Uterus (tissue), 4 donors: ENCODE measurements around the gene FAM120AOS. TPM values are rescaled to one million over a fixed set of nuclear protein-coding genes. Genes with fewer than 3 reads are reported as not detected.

Experiments used
- DNase-seq, 2 donors: peaks; one replicate each; pipeline ENCODE4 v3.0.0-alpha.2; 2019 to 2020
- H3K27ac ChIP-seq, 2 donors: fragments of 200-600 bp; sonication (generic); 1 replicate in 1 of 2; 2 replicates in 1 of 2; pipeline ENCODE4 v1.5.1; 2016 to 2018
- H3K27me3 ChIP-seq, 2 donors: fragments of 200-600 bp; sonication (generic); one replicate each; pipeline ENCODE4 v1.5.1; 2018 to 2019; ENCODE audit warnings: control low read depth in 1 of 2
- H3K36me3 ChIP-seq, 2 donors: fragments of 200-600 bp; sonication (generic); one replicate each; pipeline ENCODE4 v1.5.1; 2019; ENCODE audit warnings: control low read depth in 1 of 2
- H3K4me1 ChIP-seq, 2 donors: fragments of 200-600 bp; sonication (generic); one replicate each; pipeline ENCODE4 v1.5.1; 2018 to 2019; ENCODE audit warnings: control low read depth in 1 of 2
- H3K4me3 ChIP-seq, 2 donors: fragments of 200-600 bp; sonication (generic); 1 replicate in 1 of 2; 2 replicates in 1 of 2; pipeline ENCODE4 v1.5.1; 2018 to 2019; ENCODE audit warnings: mild to moderate bottlenecking in 1 of 2
- H3K9me3 ChIP-seq, 2 donors: fragments of 200-600 bp; sonication (generic); one replicate each; pipeline ENCODE4 v1.5.1; 2019; ENCODE audit warnings: control low read depth in 1 of 2
- CTCF ChIP-seq, 4 experiments: fragments of 200-600 bp in 2 of 4; fragments of 450-650 bp in 2 of 4; sonication (generic) in 2 of 4; IDR thresholded peaks; one replicate each; pipeline ENCODE4 v1.5.1; 2016 to 2019; ENCODE audit warnings: antibody characterized with exemption in 4 of 4, mild to moderate bottlenecking in 2 of 4, moderate library complexity in 1 of 4
- POLR2A ChIP-seq, 2 donors: fragments of 450-650 bp; IDR thresholded peaks; one replicate each; pipeline ENCODE4 v1.6.1; 2016; ENCODE audit warnings: antibody characterized with exemption in 2 of 2, mild to moderate bottlenecking in 1 of 2, moderate library complexity in 1 of 2
- intact Hi-C: fragments of 100-400 bp; cut with DNase I; formaldehyde crosslinking; loops from one replicate; pipeline ENCODE4 v1.15.1; 2023; ENCODE audit warnings: low total_unique reads
- total RNA-seq, 4 donors: library from RNA; depleted of rRNA in 3 of 4; stranded (reverse); fragments of >200 nt in 3 of 4; gene quantifications; one replicate each; pipeline versions ENCODE4 v1.1.0 to v1.2.4, GENCODE V29; 2014 to 2023
- donor health status: DM: yes; HTN: yes; CAD: no.

FAM120AOS gene
- total RNA-seq, 4 donors from 2014 or later: 8.5 to 45.2 (median 39.1) TPM

GRCh38 chr9:93456022-93456421 is 2.6 kb upstream of the FAM120AOS start:
- DNase-seq: no peak
- Histone ChIP-seq H3K4me3 (no peak overlapping the region), H3K27me3 (no peaks in the 10 kb centered on the region), H3K4me1 (peaks cover 0 to 18% of the 10 kb centered on the region in 2 donors), H3K36me3 (no peaks in the 10 kb centered on the region), H3K27ac (no peak overlapping the region), H3K9me3 (no peaks in the 10 kb centered on the region)
- intact Hi-C loops: loop anchor here (10.0 kb wide), 1 partner anchor 709 kb away; no protein-coding TSS in a partner anchor
- no peak for TF ChIP-seq POLR2A (IDR thresholded peaks at IDR 0.05)

DNA sequence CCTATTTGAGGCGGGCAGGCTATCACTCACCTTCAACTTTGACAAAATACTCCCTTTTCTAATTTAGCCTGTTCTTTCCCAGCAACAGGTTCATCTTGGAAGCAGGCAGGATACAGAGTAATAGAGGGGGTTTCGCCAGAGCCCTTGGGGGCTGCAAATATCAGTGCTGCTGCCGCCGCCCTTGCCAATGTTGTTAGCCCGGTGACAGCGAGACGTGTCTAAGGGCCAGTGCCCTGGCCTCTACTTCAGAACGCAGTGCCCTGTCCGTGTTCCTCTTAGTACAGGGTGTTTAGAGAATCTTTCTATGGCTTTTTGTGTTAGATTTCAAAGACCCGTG is 703 bp downstream of the FAM120AOS start:
- DNase-seq: no peak

GRCh38 chr9:93451849-93452709 is 1.3 kb downstream of the FAM120AOS start:
- TF ChIP-seq POLR2A (IDR thresholded peaks at IDR 0.05): no peak
- peak in 2 of 4 experiments; percentile 14 to 46 for TF ChIP-seq CTCF (IDR thresholded peaks at IDR 0.05)
- Histone ChIP-seq H3K27ac (peak overlapping the region; percentile 93 to 98), H3K9me3 (no peaks in the 10 kb centered on the region), H3K27me3 (no peaks in the 10 kb centered on the region), H3K36me3 (no peaks in the 10 kb centered on the region), H3K4me1 (peaks cover 0 to 25% of the 10 kb centered on the region in 2 donors), H3K4me3 (peak overlapping the region; percentile 69 to 81)
- intact Hi-C loops: loop anchor here (10.0 kb wide), 1 partner anchor 713 kb away; no protein-coding TSS in a partner anchor
- peak; percentile 44 to 46 for DNase-seq

More for the DNA sequence above, 703 bp downstream of the FAM120AOS start:
- peaks cover 0 to 27% of the 10 kb centered on the region in 2 donors for H3K4me1 ChIP-seq
- peak overlapping the region; percentile 93 to 98 for H3K27ac ChIP-seq
- no peaks in the 10 kb centered on the region for H3K27me3 ChIP-seq
- no peaks in the 10 kb centered on the region for H3K36me3 ChIP-seq
- TF ChIP-seq POLR2A (IDR thresholded peaks at IDR 0.05) (no peak), CTCF (IDR thresholded peaks at IDR 0.05) (no peak)
- H3K9me3 ChIP-seq: no peaks in the 10 kb centered on the region
- H3K4me3 ChIP-seq: peak overlapping the region; percentile 69 to 81
- intact Hi-C loops: loop anchor here (10.0 kb wide), 1 partner anchor 712 kb away; no protein-coding TSS in a partner anchor

DNA sequence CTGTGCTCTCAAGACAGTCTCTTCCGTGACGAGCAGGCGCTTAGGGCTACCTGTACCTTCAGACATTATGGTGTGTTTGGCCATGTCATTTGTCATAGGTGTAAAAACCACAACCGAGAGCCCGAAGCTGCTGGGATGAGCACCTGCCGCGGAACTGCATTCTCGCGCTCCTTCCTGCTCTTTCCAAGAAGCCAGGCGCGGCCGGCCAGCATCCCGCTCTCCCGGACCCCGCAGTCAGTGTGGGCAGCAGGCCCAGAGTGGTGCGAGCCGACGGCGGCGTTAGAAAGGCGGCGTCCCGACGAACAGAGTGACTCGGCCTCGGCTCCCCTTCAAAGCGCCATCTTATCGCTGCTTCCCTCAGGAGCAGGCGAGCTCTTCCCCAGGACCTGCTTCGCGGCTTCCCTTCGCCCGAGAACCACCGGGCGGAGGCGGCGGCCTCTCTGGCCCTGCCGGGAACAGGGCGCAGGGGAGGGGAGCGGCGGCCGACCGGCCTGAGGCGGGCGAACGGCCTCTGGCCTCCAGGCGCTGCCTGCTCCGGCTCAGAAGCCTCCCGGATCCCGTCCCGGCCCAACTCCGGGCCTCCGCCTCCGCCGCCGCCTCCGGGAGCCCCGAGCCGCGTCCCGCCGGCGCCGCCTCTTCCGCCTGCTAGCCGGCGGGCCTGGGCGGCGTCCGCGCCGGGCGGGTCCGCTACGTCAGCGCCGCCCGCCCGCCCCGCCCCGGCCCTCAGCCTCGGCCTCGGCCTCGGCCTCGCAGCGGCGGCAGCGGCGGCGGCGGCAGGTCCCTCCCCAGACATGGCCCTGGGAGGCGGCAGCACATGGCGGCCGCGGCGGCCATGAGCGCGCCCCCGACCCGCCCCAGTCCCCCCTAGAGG is 2.2 kb downstream of the FAM120AOS start, which contains the start of gene FAM120A:
Gene FAM120A, plus strand, starts transcription at position 741 of the 871 bp plus-strand sequence. CDS start 231 bp downstream, outside the sequence.
- no peaks in the 10 kb centered on the region for H3K9me3 ChIP-seq
- no peaks in the 10 kb centered on the region for H3K36me3 ChIP-seq
- peak within 1 kb of the TSS; percentile 92 to 98 for H3K4me3 ChIP-seq
- intact Hi-C loops: loop anchor here (10.0 kb wide), 1 partner anchor 714 kb away; no protein-coding TSS in a partner anchor
- DNase-seq: peak; percentile 61 to 68
- H3K27ac ChIP-seq: peak within 1 kb of the TSS; percentile 93 to 98
- no peaks in the 10 kb centered on the region for H3K27me3 ChIP-seq
- peaks cover 0 to 21% of the 10 kb centered on the region in 2 donors for H3K4me1 ChIP-seq
- peak in 1 of 4 experiments; percentile 16 for TF ChIP-seq CTCF (IDR thresholded peaks at IDR 0.05)
- TF ChIP-seq POLR2A (IDR thresholded peaks at IDR 0.05): peak; percentile 55 to 93

DNA sequence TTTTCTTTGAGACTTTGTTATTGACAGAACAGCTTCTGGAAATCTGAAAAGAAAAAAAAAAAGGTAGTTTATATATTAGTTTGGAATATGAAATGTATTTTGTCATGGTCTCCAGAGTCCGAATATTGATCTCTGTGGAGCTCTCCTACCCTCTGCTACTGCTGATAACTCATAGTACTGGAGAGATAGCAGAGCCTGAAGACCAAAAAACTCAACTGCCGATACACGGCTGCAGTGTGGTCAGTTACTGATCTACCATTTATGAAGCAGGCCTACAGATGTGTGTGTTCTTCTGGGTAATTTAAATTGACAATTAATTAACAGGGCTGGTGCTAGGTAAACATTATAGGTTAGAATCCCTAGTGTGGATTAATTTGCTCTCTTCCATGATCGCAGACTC is 5.7 kb downstream of the FAM120AOS start:
- Histone ChIP-seq H3K4me1 (peaks cover 0 to 8% of the 10 kb centered on the region in 2 donors), H3K4me3 (no peak overlapping the region), H3K27ac (no peak overlapping the region), H3K9me3 (no peaks in the 10 kb centered on the region), H3K27me3 (no peaks in the 10 kb centered on the region), H3K36me3 (no peaks in the 10 kb centered on the region)
- no peak for DNase-seq
- intact Hi-C loops: no loop called here
- TF ChIP-seq CTCF (IDR thresholded peaks at IDR 0.05): no peak
